Ovary (tissue), 3 donors: ENCODE measurements around the gene CPS1.

Source experiments
- CTCF ChIP-seq, 3 donors: fragments of 450-650 bp in 2 of 3; fragments of 200-600 bp in 1 of 3; IDR thresholded peaks; one replicate each; pipeline versions ENCODE4 v1.5.1 to v1.8.0; 2016 to 2022; ENCODE audit warnings: antibody characterized with exemption in 3 of 3, mild to moderate bottlenecking in 1 of 3
- POLR2A ChIP-seq: fragments of 450-650 bp; IDR thresholded peaks from one replicate; pipeline ENCODE4 v1.6.1; 2017; ENCODE audit warnings: antibody characterized with exemption, mild to moderate bottlenecking, moderate library complexity
- donor health status: DM: no; HTN: no; CAD: no.

- TF ChIP-seq POLR2A = no peak
- TF ChIP-seq CTCF (IDR thresholded peaks at IDR 0.05) = no peak
Observed at GRCh38 chr2:210635257-210635656, 78.9 kb downstream of the CPS1 start.
